HepG2 (cell line): Measurements from ENCODE around the gene GRID1. TPM values are rescaled to one million over a fixed set of nuclear protein-coding genes. Genes with fewer than 3 reads are reported as not detected.
A peak's percentile ranks its signal among the peaks of the same experiment; 100 is the strongest.

Source experiments
- ATAC-seq: fragments of 200-7000 bp; cut with Tn5 transposase; 3 replicates; pipeline ENCODE4 v1.9.1; 2020; ENCODE audit warnings: mild to moderate bottlenecking, moderate library complexity
- BruUV-seq: library from RNA; stranded (reverse); fragments of 400-500 nt; replicated peaks from 2 replicates; lab custom pipeline; 2021; lab: Mats Ljungman, UMichigan
- CTCF ChIA-PET: fragments of 300-600 bp; formaldehyde crosslinking; extraction: SDS; loops from one replicate; lab custom pipeline; 2021; ENCODE audit warnings: low total read pairs, inconsistent platforms, low intra/inter-chr PET ratio; lab: Yijun Ruan, JAX
- POLR2A ChIA-PET: fragments of 350-600 bp; sonication (Branson Sonifier 250); formaldehyde crosslinking; loops from one replicate; lab custom pipeline; 2020; ENCODE audit warnings: antibody characterized with exemption, inconsistent platforms; lab: Yijun Ruan, JAX
- DNase-seq: peaks from one replicate; pipeline ENCODE4 v3.0.0-alpha.2; 2015; ENCODE audit warnings: low spot score
- FAIRE-seq: peaks from 3 replicates; lab custom pipeline; 2011; peaks lifted over from hg19 to GRCh38; lab: Jason Lieb, UNC
- H2AFZ ChIP-seq: one replicate; pipeline ENCODE4 v1.6.1; 2011; ENCODE audit warnings: low read length, inconsistent platforms
- H3K27ac ChIP-seq: fragments of 300-600 bp; 3 replicates; pipeline ENCODE4 v1.8.0; 2011; ENCODE audit warnings: mixed run types, mild to moderate bottlenecking, mixed read lengths, low read length, inconsistent platforms; ENCODE audit not compliant: insufficient read depth; ENCODE audit errors: extremely low read length
- H3K27me3 ChIP-seq, 2 experiments: fragments of 200-600 bp in 1 of 2; 2 replicates in 1 of 2; 3 replicates in 1 of 2; pipeline versions ENCODE4 v1.6.0 to v1.8.0; 2011; ENCODE audit warnings: low read length in 2 of 2, mild to moderate bottlenecking in 2 of 2, moderate library complexity in 2 of 2, inconsistent platforms in 1 of 2; ENCODE audit not compliant: insufficient read depth in 2 of 2, control insufficient read depth in 1 of 2
- H3K36me3 ChIP-seq, 2 experiments: fragments of 200-600 bp in 1 of 2; replicated peaks in 1 of 2; 2 replicates in 1 of 2; 3 replicates in 1 of 2; pipeline versions ENCODE4 v1.5.1 to v1.8.0; 2011; ENCODE audit warnings: low read length in 2 of 2, inconsistent platforms in 1 of 2; ENCODE audit not compliant: insufficient read depth in 2 of 2, control insufficient read depth in 1 of 2
- H3K4me1 ChIP-seq: 2 replicates; pipeline ENCODE4 v1.5.1; 2012; ENCODE audit warnings: low read length, inconsistent platforms; ENCODE audit not compliant: insufficient read depth
- H3K4me2 ChIP-seq: 2 replicates; pipeline ENCODE4 v1.6.0; 2011; ENCODE audit warnings: low read depth, low read length, inconsistent platforms
- H3K4me3 ChIP-seq, 3 experiments: fragments of 200-600 bp in 1 of 3; sonication (generic), shearing (Covaris generic) in 1 of 3; replicated peaks in 1 of 3; 2 replicates each; pipeline ENCODE4 v1.5.1; 2011 to 2016; ENCODE audit warnings: low read length in 3 of 3, inconsistent platforms in 2 of 3, low read depth in 2 of 3, mild to moderate bottlenecking in 2 of 3, control low read depth in 1 of 3, mixed read lengths in 1 of 3; ENCODE audit not compliant: insufficient read depth in 1 of 3
- H3K79me2 ChIP-seq: one replicate; pipeline ENCODE4 v1.6.1; 2011; ENCODE audit warnings: low read length, inconsistent platforms; ENCODE audit not compliant: insufficient read depth
- H3K9ac ChIP-seq: 2 replicates; pipeline ENCODE4 v1.6.0; 2011; ENCODE audit warnings: mild to moderate bottlenecking, low read depth, low read length, inconsistent platforms; ENCODE audit not compliant: insufficient read depth
- H3K9me3 ChIP-seq: 2 replicates; pipeline ENCODE4 v1.5.1; 2012; ENCODE audit warnings: mild to moderate bottlenecking, low read length
- H4K20me1 ChIP-seq: 2 replicates; pipeline ENCODE4 v1.6.0; 2011; ENCODE audit warnings: inconsistent platforms, mild to moderate bottlenecking, low read length, moderate library complexity; ENCODE audit not compliant: insufficient read depth
- CTCF ChIP-seq: sonication (generic); formaldehyde crosslinking; IDR thresholded peaks from 2 replicates; pipeline ENCODE4 v1.5.0; 2020; ENCODE audit warnings: mild to moderate bottlenecking, missing genetic modification reagents, moderate library complexity
- ZFP36L2 ChIP-seq: sonication (generic); formaldehyde crosslinking; IDR thresholded peaks from 2 replicates; pipeline ENCODE4 v1.4.0; 2020; ENCODE audit warnings: missing genetic modification reagents
- WGBS: methylation state at CpG from one replicate; pipeline ENCODE4 v1.1.6; 2017; ENCODE audit warnings: low lambda C conversion rate; 5-methylcytosine and 5-hydroxymethylcytosine counted together
- in situ Hi-C: cut with HindIII; loops from 2 replicates; pipeline ENCODE4 v1.10.0; 2017; ENCODE audit warnings: low pct_unique_long_range_greater_than_20kb; ENCODE audit not compliant: extremely low pct_ligation_motif_present
- intact Hi-C: fragments of 100-400 bp; cut with micrococcal nuclease; formaldehyde crosslinking; loops from one replicate; pipeline ENCODE4 v1.10.0; 2022; ENCODE audit not compliant: unreplicated experiment
- polyA plus RNA-seq, 8 experiments: library from polyadenylated mRNA; depleted of rRNA in 3 of 8; stranded (reverse) in 7 of 8; unstranded in 1 of 8; fragments of >200 nt; fragmentation: Illumina TruSeq in 4 of 8; extraction: Trizol in 4 of 8; gene quantifications; 2 replicates each; pipeline versions ENCODE4 v1.2.1 to v1.2.3, GENCODE V29; 2011 to 2016; ENCODE audit warnings: low read depth in 4 of 8, missing spikeins in 1 of 8, mixed read lengths in 1 of 8; ENCODE audit not compliant: insufficient read depth in 1 of 8
- total RNA-seq, 5 experiments: library from RNA; depleted of rRNA; stranded (reverse); fragments of >200 nt; fragmentation: Illumina TruSeq; extraction: Trizol; gene quantifications; 2 replicates each; pipeline ENCODE4 v1.2.3, GENCODE V29; 2016; ENCODE audit warnings: low read depth in 1 of 5

The GRID1 gene
- total and polyA plus RNA-seq, 2 of the 13 experiments (the other 11 are each of a cell fraction or from before 2014, with no cell fraction given), result 0.05 TPM; not detected in 1

- CTCF ChIA-PET, result interaction anchor here (0.9 kb wide), 1 partner anchor 381 kb away, joined by 4 read pairs; no protein-coding TSS in a partner anchor
Observed at GRCh38 chr10:85995791-85996190, 370.8 kb downstream of the GRID1 start.

More at GRCh38 chr10:85995791-85996190, 370.8 kb downstream of the GRID1 start:
- Histone ChIP-seq H3K4me3 (no peak overlapping the region), H3K4me2 (no peak overlapping the region), H3K36me3 (no peaks in the 10 kb centered on the region), H3K27me3 (no peaks in the 10 kb centered on the region), H2AFZ (no peak overlapping the region), H3K79me2 (no peaks in the 10 kb centered on the region), H3K9me3 (no peaks in the 10 kb centered on the region)
- ATAC-seq, result peak; percentile 75
- in situ Hi-C loops, result no loop called here
- peak; percentile 67 for FAIRE-seq
- intact Hi-C loops, result loop anchor here (2.0 kb wide), 1 partner anchor 143 kb away; no protein-coding TSS in a partner anchor
- TF ChIP-seq CTCF (CRISPR knock-in tag) (peak; percentile 14; the same call in 1 of the 2 replicates), ZFP36L2 (CRISPR knock-in tag) (no peak)
- TF ChIP-seq, all 625 proteins: peak for 1
- H3K27ac ChIP-seq, result no peak overlapping the region
- H4K20me1 ChIP-seq, result no peaks in the 10 kb centered on the region
- WGBS, result 0% methylated on average over 3 of the region's 3 CpGs
- no peaks in the 10 kb centered on the region for H3K4me1 ChIP-seq
- POLR2A ChIA-PET, result no interaction called here
- no peak overlapping the region for H3K9ac ChIP-seq
- no TSS peak for BruUV-seq
- peak; percentile 18 for DNase-seq
